VCaP (cell line): ENCODE measurements around the gene FREM1.
A peak's percentile ranks its signal among the peaks of the same experiment; 100 is the strongest.

Experiments
- H3K27ac ChIP-seq: fragments of 450-650 bp; 2 replicates; pipeline ENCODE4 v1.5.1; 2017
- TF ChIP-seq, protein P1 (sequence below): fragments of 450-650 bp; conservative IDR thresholded peaks from 2 replicates; pipeline ENCODE4 v1.5.1; 2017; ENCODE audit warnings: mild to moderate bottlenecking, moderate library complexity

FREM1 gene

DNA sequence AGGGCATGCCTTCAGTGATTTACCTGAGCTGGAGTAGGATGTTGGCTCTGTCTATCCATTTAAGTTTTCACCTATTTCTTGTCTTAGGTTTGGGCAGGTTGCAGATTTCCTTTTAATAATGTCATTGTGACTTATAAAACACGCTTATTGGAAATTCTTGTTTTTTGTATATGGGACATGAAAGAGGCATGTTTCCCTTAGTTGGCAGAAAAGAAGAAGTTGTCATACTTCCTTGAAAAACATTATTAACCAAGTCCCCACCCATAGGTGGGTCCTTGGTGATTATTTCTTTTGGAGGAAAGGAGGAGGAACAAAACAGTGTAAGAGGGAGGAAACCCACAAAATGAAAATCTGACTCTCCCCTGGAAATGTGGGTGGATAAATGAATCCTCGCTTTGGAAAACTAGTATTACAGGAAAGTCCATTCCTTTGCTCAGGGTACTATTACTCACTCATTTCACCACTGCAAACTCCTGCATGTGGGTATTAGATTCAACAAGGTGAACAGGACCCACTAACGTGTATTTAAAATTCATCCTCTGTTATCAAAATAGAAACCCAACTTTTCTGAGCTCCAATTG lies 197.0 kb downstream of the FREM1 start:
- TF ChIP-seq, protein P1, sequence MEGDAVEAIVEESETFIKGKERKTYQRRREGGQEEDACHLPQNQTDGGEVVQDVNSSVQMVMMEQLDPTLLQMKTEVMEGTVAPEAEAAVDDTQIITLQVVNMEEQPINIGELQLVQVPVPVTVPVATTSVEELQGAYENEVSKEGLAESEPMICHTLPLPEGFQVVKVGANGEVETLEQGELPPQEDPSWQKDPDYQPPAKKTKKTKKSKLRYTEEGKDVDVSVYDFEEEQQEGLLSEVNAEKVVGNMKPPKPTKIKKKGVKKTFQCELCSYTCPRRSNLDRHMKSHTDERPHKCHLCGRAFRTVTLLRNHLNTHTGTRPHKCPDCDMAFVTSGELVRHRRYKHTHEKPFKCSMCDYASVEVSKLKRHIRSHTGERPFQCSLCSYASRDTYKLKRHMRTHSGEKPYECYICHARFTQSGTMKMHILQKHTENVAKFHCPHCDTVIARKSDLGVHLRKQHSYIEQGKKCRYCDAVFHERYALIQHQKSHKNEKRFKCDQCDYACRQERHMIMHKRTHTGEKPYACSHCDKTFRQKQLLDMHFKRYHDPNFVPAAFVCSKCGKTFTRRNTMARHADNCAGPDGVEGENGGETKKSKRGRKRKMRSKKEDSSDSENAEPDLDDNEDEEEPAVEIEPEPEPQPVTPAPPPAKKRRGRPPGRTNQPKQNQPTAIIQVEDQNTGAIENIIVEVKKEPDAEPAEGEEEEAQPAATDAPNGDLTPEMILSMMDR: no peak
- H3K27ac ChIP-seq: no peak overlapping the region

DNA sequence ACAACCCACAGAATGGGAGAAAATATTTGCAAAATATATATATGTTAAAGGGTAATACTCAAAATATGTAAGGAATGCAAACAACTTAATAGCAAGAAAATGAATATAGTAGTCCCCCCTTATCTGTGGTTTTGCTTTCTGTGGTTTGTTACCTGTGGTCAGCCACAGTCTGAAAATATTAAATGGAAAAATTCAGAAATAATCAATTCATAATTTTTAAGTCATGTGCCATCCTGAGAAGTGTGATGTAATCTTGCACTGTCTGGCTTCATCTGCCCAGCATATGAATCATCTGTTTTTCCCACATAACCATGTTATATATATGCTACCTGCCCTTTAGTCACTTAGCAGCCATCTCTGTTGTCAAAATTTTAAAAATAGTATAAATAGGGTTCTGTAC lies 199.4 kb downstream of the FREM1 start:
- TF ChIP-seq, protein P1: no peak
- H3K27ac ChIP-seq: no peak overlapping the region

DNA sequence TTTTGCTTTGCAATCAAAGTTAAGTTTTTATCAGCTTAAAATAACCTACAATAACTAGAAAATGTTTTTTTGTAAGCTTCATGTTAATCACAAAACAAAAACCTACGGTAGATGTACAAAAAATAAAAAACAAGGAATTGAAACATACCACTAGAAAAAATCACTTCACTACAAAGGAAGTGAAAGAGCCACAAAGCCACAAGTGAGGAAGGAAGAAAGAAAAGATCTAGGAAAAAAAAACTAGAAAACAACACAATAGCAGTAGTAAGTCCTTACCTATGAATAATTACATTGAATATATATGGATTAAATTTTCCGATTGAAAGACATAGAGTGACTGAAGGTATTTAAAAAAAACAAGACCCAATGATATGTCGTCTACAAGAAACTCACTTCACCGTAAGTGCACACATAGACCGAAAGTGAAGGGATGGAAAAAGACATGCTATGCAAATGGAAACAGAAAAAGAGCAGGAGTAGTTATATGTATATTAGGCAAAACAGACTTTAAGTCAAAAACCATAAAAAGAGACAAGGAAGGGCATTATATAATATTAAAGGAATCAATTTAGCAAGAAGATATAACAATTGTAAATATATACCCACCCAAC lies 203.6 kb downstream of the FREM1 start:
- TF ChIP-seq, protein P1: no peak
- no peak overlapping the region for H3K27ac ChIP-seq

DNA sequence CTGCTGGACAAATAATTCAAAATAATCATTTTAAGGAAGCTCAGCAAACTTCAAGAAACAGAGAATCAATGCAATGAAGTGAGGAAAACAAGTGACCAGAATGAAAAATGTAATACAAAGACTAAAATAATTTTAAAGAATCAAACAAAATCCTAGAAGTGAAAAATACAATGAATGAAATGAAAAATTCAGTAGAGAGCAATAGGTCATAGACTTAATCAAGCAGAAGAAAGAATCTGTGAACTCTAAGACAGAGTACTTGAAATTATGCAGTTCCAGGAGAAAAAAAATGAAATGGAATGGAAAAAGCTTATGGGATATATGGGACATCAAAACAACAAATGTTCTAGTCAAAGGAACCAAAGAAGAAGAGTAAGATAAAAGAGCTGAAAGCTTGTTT lies 205.1 kb downstream of the FREM1 start:
- TF ChIP-seq, protein P1: no peak

DNA sequence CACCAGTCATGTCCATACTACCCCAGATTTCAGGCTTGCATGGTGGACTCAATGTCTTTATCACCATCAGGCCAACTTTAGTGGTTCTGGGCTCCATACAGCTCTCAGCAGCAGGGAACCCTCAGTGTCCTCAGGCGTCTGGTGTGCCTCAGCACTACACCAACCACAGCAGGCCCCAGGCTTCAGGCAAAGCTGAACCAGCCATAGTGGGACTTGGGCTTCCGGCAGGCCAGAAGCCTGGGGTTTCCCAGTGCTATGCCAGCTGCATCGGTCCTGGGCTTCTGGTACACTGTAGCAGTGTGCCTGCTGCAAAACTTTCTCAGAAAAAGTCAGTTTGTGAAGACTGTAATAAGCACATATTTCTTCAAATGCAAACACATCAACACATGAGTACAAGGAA lies 205.9 kb downstream of the FREM1 start:
- H3K27ac ChIP-seq: no peak overlapping the region
- TF ChIP-seq, protein P1: no peak

More for the DNA sequence above, 205.1 kb downstream of the FREM1 start:
- H3K27ac ChIP-seq: no peak overlapping the region

GRCh38 chr9:14702200-14702720 lies 208.0 kb downstream of the FREM1 start:
- TF ChIP-seq, protein P1: no peak
- H3K27ac ChIP-seq: peak overlapping the region; percentile 67

GRCh38 chr9:14693251-14693861 lies 216.9 kb downstream of the FREM1 start, which contains the start of gene ZDHHC21:
ZDHHC21 (minus strand) TSS chr9:14693432; CDS start chr9:14674340, 19,092 bp downstream.
- TF ChIP-seq, protein P1: peak; percentile 4; the same call in 1 of the 2 replicates
- H3K27ac ChIP-seq: peak within 1 kb of the TSS; percentile 94
